Measurements from ENCODE around the gene HHIPL1.

HHIPL1 gene

DNA sequence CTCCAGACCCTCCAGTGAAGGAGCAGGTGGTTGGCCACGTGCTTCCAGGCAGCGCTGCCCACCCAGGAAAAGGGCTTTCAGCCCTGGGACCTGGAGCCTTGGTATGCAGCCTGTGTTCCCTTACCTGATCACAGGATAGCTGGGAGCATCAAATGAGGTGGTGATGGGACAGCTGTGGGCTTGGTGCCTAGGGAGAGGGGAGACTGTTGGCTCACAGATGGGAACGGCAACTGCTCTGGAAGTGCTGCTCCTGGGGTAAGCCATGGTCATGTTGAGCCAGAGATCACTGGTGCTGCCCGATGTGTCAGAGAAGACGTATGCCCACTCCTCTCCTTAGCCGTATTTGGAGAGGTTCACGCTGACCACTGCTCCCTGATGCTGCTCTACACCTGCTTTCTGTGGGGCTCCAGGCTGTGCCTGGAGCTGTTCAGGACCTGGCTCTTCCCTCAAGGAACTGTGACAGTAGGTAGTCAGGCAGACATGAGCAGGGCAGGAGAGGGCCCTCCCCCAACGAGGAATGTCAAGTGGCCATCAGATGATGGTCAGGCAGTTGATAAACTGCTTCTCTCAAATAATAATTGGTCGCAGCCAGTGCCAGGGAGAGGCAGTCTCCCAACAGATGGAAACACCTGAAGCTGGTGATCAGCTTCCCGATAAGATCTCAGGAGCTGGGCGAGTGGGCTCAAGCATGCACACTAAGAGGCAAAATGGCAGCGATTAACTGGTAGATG, 36.3 kb downstream of the HHIPL1 start:
- peaks cover 0 to 15% of the 10 kb centered on the region in 2 donors for H3K9me3 ChIP-seq (ENCODE audit: control insufficient read depth in 1 of 2, low read length in 2 of 2)
- peaks cover 0 to 15% of the 10 kb centered on the region in 2 donors for H3K4me1 ChIP-seq (ENCODE audit: control insufficient read depth in 1 of 2, insufficient read depth in 2 of 2, low read length in 2 of 2)
- H3K27ac ChIP-seq (ENCODE audit: low read length), result no peak overlapping the region
- H3K4me3 ChIP-seq (ENCODE audit: low read depth in 1 of 2, low read length in 2 of 2), result no peak overlapping the region
- H3K27me3 ChIP-seq (ENCODE audit: low read depth, low read length), result no peaks in the 10 kb centered on the region
- no peaks in the 10 kb centered on the region for H3K36me3 ChIP-seq (ENCODE audit: control insufficient read depth in 1 of 2, insufficient read depth in 2 of 2, low read length in 2 of 2)

DNA sequence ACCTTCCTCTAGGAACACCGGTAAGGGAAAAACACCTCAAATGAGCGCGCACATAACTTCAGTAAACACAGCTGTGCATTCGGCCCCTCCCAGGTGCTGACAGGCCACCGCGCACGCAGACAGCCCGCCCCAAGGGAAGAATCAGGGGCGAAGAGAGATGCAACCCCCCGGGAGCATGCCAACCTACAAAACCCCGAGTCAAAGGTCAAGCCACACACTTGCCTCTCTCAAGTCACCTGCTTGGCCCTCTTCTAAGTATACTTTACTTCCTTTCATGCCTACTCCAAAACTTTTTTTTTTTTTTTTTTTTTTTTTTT, 36.9 kb downstream of the HHIPL1 start:
- Histone ChIP-seq H3K4me3 (ENCODE audit: low read depth in 1 of 2, low read length in 2 of 2) (no peak overlapping the region), H3K27me3 (ENCODE audit: low read depth, low read length) (no peaks in the 10 kb centered on the region), H3K4me1 (ENCODE audit: control insufficient read depth in 1 of 2, insufficient read depth in 2 of 2, low read length in 2 of 2) (peaks cover 0 to 15% of the 10 kb centered on the region in 2 donors), H3K9me3 (ENCODE audit: control insufficient read depth in 1 of 2, low read length in 2 of 2) (peaks cover 0 to 15% of the 10 kb centered on the region in 2 donors), H3K27ac (ENCODE audit: low read length) (no peak overlapping the region), H3K36me3 (ENCODE audit: control insufficient read depth in 1 of 2, insufficient read depth in 2 of 2, low read length in 2 of 2) (no peaks in the 10 kb centered on the region)

DNA sequence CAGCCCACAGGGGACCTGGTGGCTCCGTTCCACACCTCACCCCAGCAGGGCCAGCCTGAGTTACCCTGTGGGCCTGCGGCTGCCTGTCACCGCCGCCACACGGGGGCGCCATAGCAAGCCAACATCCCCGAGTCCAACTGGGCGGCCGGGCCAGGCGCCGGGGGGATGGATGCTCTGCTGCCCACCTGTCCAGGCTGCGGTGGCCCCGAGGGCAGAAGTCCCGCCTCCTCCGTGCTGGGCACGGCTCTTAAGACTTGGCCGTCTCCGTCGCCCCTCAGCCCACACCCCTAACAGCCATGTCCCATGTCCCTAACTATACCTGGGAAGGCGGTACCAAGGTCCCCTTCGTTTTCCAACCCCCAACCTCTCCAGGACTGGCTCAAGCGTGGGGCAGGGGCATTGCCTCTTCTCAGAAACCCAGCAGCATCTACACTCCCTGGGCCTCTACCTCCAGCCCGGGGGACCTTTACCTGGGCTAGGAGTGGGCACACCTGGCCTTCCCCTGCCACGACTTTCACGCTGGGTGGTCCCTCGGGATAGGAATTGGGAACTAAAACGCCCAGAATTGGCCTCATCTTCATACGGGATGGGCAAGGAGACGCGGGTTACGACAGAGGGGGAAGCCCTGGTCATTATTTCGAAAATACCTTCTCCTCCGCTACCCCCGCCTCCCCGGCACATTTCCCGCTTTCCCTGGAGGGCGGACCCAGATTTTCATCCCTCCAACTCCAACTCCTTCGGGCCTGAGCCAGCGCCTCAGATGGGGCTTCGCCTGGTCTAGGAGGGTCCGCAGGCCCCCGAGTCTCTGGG, 38.1 kb downstream of the HHIPL1 start:
- Histone ChIP-seq H3K4me1 (ENCODE audit: control insufficient read depth in 1 of 2, insufficient read depth in 2 of 2, low read length in 2 of 2) (peaks cover 0 to 15% of the 10 kb centered on the region in 2 donors), H3K9me3 (ENCODE audit: control insufficient read depth in 1 of 2, low read length in 2 of 2) (peaks cover 0 to 8% of the 10 kb centered on the region in 2 donors), H3K27ac (ENCODE audit: low read length) (peak overlapping the region; percentile 72), H3K4me3 (ENCODE audit: low read depth in 1 of 2, low read length in 2 of 2) (peak overlapping the region; percentile 73 to 96), H3K36me3 (ENCODE audit: control insufficient read depth in 1 of 2, insufficient read depth in 2 of 2, low read length in 2 of 2) (no peaks in the 10 kb centered on the region), H3K27me3 (ENCODE audit: low read depth, low read length) (no peaks in the 10 kb centered on the region)

DNA sequence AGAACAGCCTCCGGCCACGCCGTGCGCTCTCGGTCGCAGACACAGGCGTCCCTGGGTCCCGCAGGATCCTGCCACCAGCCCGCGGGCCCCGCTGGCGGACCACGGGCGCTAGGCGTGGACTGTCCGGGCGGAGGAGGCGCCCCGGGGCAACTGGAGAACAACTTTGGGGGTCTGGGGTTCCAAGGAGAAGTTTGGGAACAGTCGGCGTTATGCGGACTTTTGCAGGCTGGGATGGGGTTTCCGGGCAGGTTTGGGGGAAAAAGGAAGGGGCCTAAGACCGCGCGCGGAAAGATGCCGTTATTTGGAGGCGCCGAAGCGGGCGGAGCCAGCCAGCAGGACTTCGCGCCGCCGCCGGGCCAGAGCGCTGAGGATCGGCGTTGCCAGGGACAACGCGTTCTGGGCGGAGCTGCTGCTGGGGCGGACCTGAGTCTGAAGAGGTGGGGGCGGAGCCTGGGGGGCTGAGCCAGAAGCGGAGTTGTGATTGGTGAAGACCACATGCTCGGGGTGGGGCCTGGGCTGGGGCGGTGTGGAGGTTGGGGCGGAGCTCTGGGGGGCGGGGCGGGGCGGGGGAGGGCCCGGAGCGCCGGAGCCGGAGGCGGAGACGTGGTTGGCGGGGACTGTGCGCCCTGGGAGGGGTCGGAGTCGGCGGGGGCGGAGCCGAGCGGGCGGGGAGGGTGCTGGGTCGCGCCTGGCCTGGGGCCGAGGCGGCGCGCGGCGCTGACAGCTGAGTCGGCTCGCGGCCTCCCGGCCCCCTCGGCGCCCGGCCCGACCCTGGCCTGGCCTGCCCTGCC, 38.9 kb downstream of the HHIPL1 start, which contains the start of gene CYP46A1:
Gene CYP46A1 (plus strand): TSS at position 680 of the 791 bp plus-strand sequence. CDS start 120 bp downstream, outside the sequence.
- H3K9me3 ChIP-seq (ENCODE audit: control insufficient read depth in 1 of 2, low read length in 2 of 2), result peaks cover 0 to 2% of the 10 kb centered on the region in 2 donors
- no peaks in the 10 kb centered on the region for H3K27me3 ChIP-seq (ENCODE audit: low read depth, low read length)
- no peaks in the 10 kb centered on the region for H3K36me3 ChIP-seq (ENCODE audit: control insufficient read depth in 1 of 2, insufficient read depth in 2 of 2, low read length in 2 of 2)
- H3K27ac ChIP-seq (ENCODE audit: low read length), result peak within 1 kb of the TSS; percentile 72
- H3K4me1 ChIP-seq (ENCODE audit: control insufficient read depth in 1 of 2, insufficient read depth in 2 of 2, low read length in 2 of 2), result peaks cover 0 to 15% of the 10 kb centered on the region in 2 donors
- peak within 1 kb of the TSS; percentile 73 to 96 for H3K4me3 ChIP-seq (ENCODE audit: low read depth in 1 of 2, low read length in 2 of 2)

DNA sequence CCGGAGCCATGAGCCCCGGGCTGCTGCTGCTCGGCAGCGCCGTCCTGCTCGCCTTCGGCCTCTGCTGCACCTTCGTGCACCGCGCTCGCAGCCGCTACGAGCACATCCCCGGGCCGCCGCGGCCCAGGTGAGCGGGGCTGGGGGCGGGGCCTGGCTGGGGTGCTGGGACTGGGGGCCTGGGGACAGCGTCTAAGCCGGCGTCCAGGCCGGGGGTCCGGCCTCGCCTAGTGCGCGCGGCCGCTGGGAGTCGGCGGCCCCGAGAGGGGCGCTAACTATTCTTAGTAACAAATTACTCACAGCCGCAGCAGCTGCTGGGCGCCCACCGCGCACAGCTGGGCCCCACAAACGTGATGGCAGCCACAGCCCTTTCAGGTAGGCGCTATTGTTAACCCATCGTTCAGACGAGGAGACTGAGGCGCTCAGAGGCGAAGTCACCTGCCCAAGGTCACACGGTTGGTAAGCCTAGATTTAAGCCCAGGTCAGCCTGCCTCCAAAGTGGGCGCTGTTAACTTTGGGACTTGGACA, 39.5 kb downstream of the HHIPL1 start:
- H3K36me3 ChIP-seq (ENCODE audit: control insufficient read depth in 1 of 2, insufficient read depth in 2 of 2, low read length in 2 of 2), result no peaks in the 10 kb centered on the region
- H3K27ac ChIP-seq (ENCODE audit: low read length), result no peak overlapping the region
- peak overlapping the region; percentile 30 to 56 for H3K4me3 ChIP-seq (ENCODE audit: low read depth in 1 of 2, low read length in 2 of 2)
- no peaks in the 10 kb centered on the region for H3K9me3 ChIP-seq (ENCODE audit: control insufficient read depth in 1 of 2, low read length in 2 of 2)
- no peaks in the 10 kb centered on the region for H3K27me3 ChIP-seq (ENCODE audit: low read depth, low read length)
- H3K4me1 ChIP-seq (ENCODE audit: control insufficient read depth in 1 of 2, insufficient read depth in 2 of 2, low read length in 2 of 2), result peaks cover 0 to 15% of the 10 kb centered on the region in 2 donors

DNA sequence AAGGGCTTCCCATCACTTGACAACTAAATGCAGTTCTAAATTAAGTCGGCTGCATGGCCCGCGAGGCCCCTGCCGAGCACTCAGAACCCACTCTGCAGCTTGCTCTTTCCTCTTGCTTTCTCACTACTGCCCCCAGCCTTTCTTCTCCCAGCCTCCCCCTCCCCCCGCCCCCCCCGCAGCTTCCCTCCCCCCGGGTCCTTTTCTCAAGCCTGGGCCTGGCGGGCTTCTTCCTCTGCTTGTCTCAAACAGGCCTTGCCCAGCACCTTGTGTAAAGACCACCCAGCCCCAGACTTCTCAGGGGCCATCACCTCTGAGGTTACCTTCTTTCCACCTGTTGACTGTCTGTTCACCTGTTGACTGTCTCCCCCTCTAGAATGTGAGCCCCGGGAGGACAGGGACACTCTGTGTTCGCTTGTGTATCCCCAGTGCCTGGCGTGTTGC, 40.2 kb downstream of the HHIPL1 start:
- Histone ChIP-seq H3K9me3 (ENCODE audit: control insufficient read depth in 1 of 2, low read length in 2 of 2) (no peaks in the 10 kb centered on the region), H3K4me3 (ENCODE audit: low read depth in 1 of 2, low read length in 2 of 2) (no peak overlapping the region)

DNA sequence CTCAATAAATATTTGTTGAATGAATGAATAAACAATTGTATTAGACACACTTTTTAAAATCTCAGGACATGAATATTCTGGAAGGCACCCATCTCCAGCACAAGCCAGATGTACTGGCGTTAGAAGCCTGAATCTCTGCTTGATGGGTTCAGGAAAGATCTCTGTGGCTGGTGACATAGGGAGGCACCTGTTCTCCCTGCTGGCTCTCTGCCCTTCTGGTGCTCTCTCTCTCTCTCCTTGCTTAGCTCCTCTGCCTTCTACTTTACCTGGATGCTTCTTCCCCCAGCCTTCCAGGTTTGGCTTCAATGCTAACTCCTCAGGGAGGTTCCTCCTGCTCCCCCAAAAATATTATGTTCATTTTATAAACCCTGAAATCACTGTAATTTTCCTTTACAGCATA, 40.7 kb downstream of the HHIPL1 start:
- H3K4me3 ChIP-seq (ENCODE audit: low read depth in 1 of 2, low read length in 2 of 2), result no peak overlapping the region
- H3K27me3 ChIP-seq (ENCODE audit: low read depth, low read length), result no peaks in the 10 kb centered on the region
- H3K4me1 ChIP-seq (ENCODE audit: control insufficient read depth in 1 of 2, insufficient read depth in 2 of 2, low read length in 2 of 2), result peaks cover 0 to 15% of the 10 kb centered on the region in 2 donors
- no peaks in the 10 kb centered on the region for H3K36me3 ChIP-seq (ENCODE audit: control insufficient read depth in 1 of 2, insufficient read depth in 2 of 2, low read length in 2 of 2)
- H3K9me3 ChIP-seq (ENCODE audit: control insufficient read depth in 1 of 2, low read length in 2 of 2), result no peaks in the 10 kb centered on the region
- no peak overlapping the region for H3K27ac ChIP-seq (ENCODE audit: low read length)

More for the DNA sequence above, 40.2 kb downstream of the HHIPL1 start:
- Histone ChIP-seq H3K36me3 (ENCODE audit: control insufficient read depth in 1 of 2, insufficient read depth in 2 of 2, low read length in 2 of 2) (no peaks in the 10 kb centered on the region), H3K27me3 (ENCODE audit: low read depth, low read length) (no peaks in the 10 kb centered on the region), H3K27ac (ENCODE audit: low read length) (no peak overlapping the region), H3K4me1 (ENCODE audit: control insufficient read depth in 1 of 2, insufficient read depth in 2 of 2, low read length in 2 of 2) (peaks cover 0 to 15% of the 10 kb centered on the region in 2 donors)

DNA sequence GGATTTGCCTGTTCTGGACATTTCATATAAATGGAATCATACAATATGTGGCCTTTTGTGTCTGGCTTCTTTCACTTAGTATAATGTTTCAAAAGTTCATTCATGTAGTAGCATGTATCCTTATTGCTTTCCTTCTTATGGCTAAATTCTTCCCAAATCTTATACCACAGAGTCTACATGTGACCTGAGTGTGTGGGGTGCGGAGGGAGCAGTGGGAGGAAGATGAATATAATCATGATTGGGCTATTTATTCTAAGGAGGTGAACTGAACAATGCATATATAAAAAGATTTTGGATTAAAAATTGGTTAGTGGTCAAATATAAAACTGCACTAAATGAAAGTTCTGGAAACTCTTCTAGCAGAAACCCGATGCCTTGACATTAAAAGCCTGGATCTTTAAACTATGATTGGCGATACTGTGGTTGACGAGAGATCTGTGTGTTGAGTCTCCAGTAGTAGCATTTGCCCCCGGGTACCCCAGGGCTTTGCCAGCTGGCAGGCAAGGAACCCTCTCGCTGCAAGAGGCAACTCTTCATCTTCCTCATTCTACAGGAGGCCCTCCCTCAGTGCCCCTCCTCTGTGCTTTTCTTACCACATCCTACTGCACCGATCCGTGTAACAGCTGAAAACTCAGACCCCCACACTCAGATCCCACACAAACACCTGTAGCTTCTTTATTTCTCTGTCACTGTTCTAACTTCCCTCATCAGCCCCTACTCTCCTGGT, 41.8 kb downstream of the HHIPL1 start:
- Histone ChIP-seq H3K27me3 (ENCODE audit: low read depth, low read length) (no peaks in the 10 kb centered on the region), H3K4me3 (ENCODE audit: low read depth in 1 of 2, low read length in 2 of 2) (no peak overlapping the region), H3K36me3 (ENCODE audit: control insufficient read depth in 1 of 2, insufficient read depth in 2 of 2, low read length in 2 of 2) (no peaks in the 10 kb centered on the region), H3K4me1 (ENCODE audit: control insufficient read depth in 1 of 2, insufficient read depth in 2 of 2, low read length in 2 of 2) (peaks cover 0 to 15% of the 10 kb centered on the region in 2 donors), H3K27ac (ENCODE audit: low read length) (no peak overlapping the region), H3K9me3 (ENCODE audit: control insufficient read depth in 1 of 2, low read length in 2 of 2) (no peaks in the 10 kb centered on the region)

DNA sequence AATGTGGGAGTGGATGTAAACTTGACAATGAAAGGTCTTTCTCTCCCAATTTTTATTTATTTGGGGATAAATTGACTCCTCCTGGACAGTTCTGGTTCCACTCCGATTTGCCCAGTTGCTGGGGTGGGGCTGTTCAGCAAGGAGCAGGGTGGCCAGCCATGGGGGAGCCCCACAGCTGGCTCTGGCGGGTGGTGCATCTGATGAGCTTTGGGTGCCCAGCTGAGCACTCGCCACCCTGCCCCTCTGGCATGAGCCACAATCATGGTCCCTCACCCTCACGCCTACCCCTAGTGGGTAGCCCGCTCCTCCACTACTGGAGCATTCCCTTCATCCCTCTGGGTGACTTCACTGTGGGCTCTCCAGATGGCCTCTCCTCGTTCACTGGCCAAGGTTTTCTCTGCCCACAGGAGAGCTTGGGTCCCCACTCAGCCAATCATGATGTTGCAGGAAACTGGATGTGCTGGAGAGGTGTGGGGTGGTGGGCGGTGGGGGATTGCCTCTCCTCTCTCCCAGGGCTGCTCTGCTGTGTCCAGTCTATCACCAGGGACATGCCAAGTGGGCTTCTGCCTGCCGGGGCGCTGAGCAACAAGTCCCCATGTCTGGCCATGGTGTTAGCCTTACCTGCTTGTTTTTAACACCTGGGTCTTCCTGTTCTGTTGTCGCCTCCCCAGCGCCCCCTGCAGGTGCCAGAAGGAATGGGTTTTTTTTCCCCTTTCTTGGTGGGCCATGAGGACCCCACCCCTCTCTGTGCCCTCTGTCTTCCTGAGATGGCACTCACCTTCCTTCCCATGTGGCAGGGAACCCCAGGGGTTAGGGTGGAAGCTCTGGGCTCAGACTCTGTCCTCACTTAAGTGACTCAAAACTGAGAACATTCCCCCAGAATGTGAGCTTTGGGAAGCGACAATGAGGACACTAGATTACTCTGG, 42.6 kb downstream of the HHIPL1 start:
- no peak overlapping the region for H3K27ac ChIP-seq (ENCODE audit: low read length)
- H3K9me3 ChIP-seq (ENCODE audit: control insufficient read depth in 1 of 2, low read length in 2 of 2), result no peaks in the 10 kb centered on the region
- H3K27me3 ChIP-seq (ENCODE audit: low read depth, low read length), result no peaks in the 10 kb centered on the region
- no peak overlapping the region for H3K4me3 ChIP-seq (ENCODE audit: low read depth in 1 of 2, low read length in 2 of 2)
- H3K4me1 ChIP-seq (ENCODE audit: control insufficient read depth in 1 of 2, insufficient read depth in 2 of 2, low read length in 2 of 2), result peaks cover 0 to 15% of the 10 kb centered on the region in 2 donors
- H3K36me3 ChIP-seq (ENCODE audit: control insufficient read depth in 1 of 2, insufficient read depth in 2 of 2, low read length in 2 of 2), result no peaks in the 10 kb centered on the region

DNA sequence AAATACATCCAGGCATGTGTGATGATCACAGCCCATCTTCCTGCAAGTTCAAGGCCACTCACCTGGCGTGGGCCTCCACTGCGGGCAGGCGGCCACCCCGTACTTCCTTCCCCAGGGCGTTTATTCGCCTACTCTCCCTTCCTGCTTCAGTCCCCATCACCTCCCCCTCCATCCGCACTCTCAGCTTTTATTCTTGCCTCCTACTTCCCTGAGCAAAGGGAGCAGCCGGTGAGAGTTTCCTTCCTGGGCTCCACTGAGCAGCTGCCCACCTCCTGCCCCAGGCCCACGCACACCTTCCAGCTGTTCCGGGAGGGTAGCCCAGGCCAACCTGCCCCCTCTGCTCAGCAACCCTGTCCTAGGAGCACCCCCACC, 43.3 kb downstream of the HHIPL1 start:
- Histone ChIP-seq H3K4me3 (ENCODE audit: low read depth in 1 of 2, low read length in 2 of 2) (no peak overlapping the region), H3K9me3 (ENCODE audit: control insufficient read depth in 1 of 2, low read length in 2 of 2) (no peaks in the 10 kb centered on the region), H3K27ac (ENCODE audit: low read length) (no peak overlapping the region), H3K27me3 (ENCODE audit: low read depth, low read length) (no peaks in the 10 kb centered on the region), H3K36me3 (ENCODE audit: control insufficient read depth in 1 of 2, insufficient read depth in 2 of 2, low read length in 2 of 2) (no peaks in the 10 kb centered on the region), H3K4me1 (ENCODE audit: control insufficient read depth in 1 of 2, insufficient read depth in 2 of 2, low read length in 2 of 2) (peaks cover 0 to 9% of the 10 kb centered on the region in 2 donors)

Measured in muscle layer of duodenum (tissue), 2 donors.